Measurements from ENCODE around the gene ATP1B4.

DNA sequence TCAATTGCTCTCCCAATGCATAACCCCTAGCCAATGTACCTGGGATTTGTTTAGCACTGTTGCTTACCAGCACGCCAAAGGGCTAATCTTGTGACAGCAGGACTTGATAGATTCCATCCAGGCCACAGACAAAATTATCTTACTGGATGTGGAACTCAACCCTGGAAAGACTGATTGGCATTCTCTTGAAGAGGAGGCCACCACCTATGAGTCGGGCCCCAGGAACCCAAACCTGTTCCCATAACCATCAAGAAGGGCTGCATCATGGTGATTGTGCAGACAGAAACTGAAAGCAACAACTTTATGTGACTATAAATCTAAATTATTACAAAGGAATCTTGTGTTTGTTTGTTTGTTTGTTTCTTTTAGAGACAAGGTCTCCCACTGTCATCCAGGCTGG is 30.8 kb upstream of the ATP1B4 start:
- TF ChIP-seq MYNN (IDR thresholded peaks at IDR 0.05) = no peak
- TF ChIP-seq MYNN (CRISPR knock-in tag; IDR thresholded peaks at IDR 0.05) = no peak
- no peak for TF ChIP-seq ZNF431 (CRISPR knock-in tag; IDR thresholded peaks at IDR 0.05)
- no peak for TF ChIP-seq POLR2A (conservative IDR thresholded peaks at IDR 0.05)
- TF ChIP-seq HNRNPK (IDR thresholded peaks at IDR 0.05; ENCODE audit: low read depth, low read length, poor library complexity, severe bottlenecking) = no peak
- TF ChIP-seq NR3C1 (CRISPR knock-in tag; IDR thresholded peaks at IDR 0.05) = no peak
- no peak for TF ChIP-seq SIN3A (IDR thresholded peaks at IDR 0.05; ENCODE audit: borderline replicate concordance in 2 of 2, control insufficient read depth in 1 of 2, low read depth in 2 of 2, low read length in 2 of 2)
- TF ChIP-seq ZNF766 (CRISPR knock-in tag; conservative IDR thresholded peaks at IDR 0.05) = no peak
